EL (cell line): ENCODE data around the gene DTX3L.
"Not testable (repeated sequence)": the region's sequence is repeated elsewhere in the genome, so short reads cannot be mapped to it uniquely, and the experiment has no call there.

Experiments used
- DNase-seq: peaks from one replicate; pipeline ENCODE4 v3.0.0-alpha.2; 2016

DTX3L gene

DNA sequence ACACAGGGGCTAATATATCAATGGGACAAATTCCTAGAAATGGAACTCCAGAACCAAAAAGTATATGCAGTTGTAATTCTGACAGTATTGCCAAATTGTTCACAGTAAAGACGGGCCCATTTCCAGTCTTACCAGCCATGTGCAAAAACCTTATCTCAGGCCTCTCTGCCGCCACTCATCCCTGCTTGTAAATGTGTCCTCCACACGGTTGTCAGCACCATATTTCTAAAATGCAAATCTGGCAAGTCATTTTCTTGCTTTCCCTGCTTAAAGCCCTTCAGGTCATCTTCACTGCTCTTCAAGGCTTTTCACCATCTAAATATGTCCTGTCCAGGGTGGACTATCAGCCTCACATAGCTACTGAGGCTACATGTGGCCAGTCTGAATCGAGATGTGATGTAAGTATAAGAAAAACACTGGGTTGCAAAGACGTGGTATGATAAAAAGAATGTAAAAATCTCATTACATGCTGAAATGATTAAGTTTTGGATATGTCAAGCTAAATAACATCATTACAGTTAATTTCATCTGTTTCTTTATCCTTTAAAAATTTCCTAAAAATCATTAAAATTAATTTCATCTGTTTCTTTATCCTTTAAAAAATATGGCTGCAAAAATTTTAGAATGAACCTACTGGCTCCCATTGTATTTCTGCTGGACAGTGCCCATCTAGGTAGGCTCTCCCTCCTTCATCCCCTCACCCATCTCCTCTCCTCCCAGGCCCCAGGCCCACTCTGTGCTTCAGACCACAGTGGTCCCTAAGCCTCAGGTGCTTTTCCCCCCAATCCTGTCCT is 1.0 kb upstream of the DTX3L start:
- DNase-seq = peak; percentile 10

DNA sequence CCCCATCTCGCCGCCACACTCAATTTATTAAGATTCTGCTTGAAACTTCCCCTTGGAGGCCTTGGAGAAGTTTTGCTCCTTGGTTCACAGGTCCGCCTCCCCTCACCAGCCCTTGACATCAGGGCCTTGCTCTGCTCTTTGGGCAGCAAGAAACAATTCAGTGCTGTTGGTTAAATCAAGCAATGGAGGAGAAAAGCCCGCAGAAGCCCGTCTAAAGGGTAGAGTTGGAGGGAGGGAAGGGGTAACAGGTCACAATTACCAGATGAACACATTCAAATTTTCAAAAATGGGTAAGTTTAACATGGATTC is 467 bp upstream of the DTX3L start:
- DNase-seq = peak; percentile 41

DNA sequence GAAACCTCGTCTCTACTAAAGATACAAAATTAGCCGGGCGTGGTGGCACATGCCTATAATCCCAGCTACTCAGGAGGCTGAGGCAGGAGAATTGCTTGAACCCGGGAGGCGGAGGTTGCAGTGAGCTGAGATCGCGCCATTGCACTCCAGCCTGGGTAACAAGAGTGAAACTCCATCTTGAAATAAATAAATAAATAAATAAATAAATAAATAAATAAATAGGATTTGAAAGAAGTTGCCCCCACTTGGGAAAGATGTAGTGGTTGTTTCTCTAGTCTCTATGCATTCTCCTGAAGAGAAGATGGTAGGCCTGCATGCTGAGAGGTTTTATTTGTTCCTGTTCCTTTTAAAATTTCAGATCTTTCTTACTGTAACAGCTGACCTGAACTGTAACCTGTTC is 4.0 kb downstream of the DTX3L start:
- DNase-seq = not testable (repeated sequence)

DNA sequence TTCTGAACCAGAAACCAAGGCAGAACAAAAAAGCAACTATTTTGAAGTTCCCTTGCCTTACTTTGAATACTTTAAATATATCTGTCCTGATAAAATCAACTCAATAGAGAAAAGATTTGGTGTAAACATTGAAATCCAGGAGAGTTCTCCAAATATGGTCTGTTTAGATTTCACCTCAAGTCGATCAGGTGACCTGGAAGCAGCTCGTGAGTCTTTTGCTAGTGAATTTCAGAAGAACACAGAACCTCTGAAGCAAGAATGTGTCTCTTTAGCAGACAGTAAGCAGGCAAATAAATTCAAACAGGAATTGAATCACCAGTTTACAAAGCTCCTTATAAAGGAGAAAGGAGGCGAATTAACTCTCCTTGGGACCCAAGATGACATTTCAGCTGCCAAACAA is 4.6 kb downstream of the DTX3L start:
- DNase-seq = no peak

GRCh38 chr3:122572940-122573412 is 8.8 kb downstream of the DTX3L start:
- peak; percentile 72 for DNase-seq

GRCh38 chr3:122576174-122576940 is 12.2 kb downstream of the DTX3L start:
- DNase-seq = no peak

DNA sequence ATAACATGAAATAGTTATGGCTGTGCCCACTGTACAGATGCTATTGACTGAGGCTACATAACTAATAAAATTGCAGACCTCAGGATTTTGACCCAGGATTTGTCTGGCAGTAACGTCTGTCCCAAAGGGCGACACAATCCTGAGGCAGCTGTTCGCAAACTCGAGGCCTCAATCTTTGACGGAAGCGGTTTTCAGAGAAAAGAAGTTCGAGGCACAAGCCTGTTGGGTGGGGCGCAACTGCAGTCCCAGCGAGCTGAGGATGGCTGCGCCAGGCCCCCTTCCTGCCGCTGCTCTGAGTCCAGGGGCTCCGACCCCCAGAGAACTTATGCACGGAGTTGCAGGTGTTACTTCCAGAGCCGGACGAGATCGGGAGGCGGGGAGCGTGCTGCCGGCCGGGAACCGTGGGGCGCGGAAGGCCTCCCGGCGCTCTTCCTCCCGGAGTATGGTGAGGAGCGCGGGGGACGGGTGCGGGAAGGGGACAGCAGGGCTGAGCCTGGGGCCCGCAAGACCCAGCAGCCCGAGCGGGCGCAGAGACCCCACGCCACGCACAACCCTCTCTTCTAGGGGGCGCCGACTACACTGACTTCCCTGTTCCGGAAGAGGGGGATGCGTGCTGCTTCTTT is 13.4 kb downstream of the DTX3L start, which contains the start of gene PARP15:
TSS of gene PARP15 (plus strand) at position 242 of the 623 bp plus-strand sequence. CDS start at position 260, 18 bp downstream.
- no peak for DNase-seq

DNA sequence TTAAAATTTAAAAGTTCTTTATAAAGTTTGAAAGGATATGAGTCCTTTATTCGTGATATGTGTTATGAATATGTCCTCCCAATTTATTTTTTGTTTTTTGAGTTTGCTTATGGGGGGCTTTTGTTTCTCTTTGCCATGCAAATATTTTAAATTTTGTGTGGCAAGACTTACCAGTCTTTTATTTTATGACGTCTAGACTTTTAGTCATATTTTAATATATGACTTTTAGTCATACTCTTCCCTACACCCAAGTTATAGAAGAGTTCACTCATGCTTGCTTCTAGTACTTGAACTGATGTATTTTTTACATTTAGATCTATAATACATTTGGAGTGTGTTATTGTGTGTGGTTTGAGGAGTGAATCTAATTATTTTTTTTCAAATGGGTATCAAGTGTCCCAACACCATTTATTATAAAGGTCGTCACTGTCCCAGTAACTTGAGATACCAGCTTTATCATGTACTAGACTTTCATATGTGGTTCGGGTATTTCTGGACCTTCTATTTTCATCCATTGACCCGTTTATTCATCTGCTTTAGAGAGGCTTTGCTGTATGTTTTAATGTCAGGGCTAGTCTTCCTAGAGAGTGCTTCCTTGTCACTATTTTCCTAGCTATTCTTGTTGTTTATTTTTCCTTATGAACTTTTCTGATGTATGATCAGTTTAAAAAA is 14.1 kb downstream of the DTX3L start:
- DNase-seq = no peak

GRCh38 chr3:122580470-122580869 is 16.3 kb downstream of the DTX3L start:
- DNase-seq = no peak

DNA sequence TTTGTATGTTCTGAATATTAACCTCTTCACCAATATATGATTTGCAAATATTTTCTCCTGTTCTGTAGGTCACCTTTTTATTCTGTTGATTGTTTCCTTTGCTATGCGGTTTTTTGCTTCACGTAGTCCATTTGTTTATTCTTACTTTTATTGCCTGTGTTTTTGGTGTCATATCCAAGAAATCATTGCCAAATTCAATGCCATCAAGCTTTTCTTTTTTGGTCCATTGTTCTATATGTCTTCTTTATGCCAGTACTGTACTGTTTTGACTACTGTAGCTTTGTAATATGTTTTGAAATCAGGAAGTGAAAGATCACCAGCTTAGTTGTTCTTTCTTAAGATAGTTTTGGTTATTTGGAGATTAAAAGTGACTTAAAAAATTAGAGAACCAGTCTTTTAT is 17.5 kb downstream of the DTX3L start:
- DNase-seq = no peak

DNA sequence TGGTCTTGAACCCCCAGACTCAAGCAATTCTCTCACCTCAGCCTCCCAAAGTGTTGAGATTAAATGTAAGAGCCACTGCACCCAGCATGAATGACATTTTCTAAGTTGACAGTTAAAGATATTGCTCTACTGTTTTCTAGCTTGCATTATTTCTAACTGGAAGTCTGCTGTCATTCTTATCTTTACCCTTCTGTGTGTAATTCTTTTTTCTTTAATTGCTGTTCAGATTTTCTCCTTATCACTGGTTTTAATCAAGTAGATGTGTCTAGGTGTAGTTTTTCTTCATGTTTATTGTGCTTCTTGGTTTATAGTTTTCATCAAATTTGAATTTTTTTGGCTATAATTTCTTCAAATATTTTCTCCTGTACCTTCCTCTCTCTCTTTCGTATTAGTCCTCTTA is 18.3 kb downstream of the DTX3L start:
- no peak for DNase-seq

DNA sequence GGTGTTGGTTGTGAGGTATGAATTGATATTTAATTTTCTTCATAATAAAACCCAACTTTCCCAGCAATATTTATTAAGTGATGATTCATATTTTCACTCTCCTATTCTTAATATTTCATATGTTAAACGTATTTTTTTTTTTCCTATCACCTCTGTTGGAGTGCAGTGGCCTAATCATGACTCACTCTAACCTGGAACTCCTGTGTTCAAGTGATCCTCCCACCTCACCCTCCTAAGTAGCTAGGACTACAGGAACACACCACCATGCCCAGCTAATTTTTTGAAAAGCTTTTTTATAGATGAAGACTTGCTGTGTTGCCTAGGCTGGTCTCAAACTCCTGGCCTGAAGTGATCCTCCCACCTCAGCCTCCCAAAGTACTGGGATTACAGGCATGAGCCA is 22.0 kb downstream of the DTX3L start:
- no peak for DNase-seq

- DNase-seq = no peak
Measured at GRCh38 chr3:122586773-122587485, 22.8 kb downstream of the DTX3L start.

DNA sequence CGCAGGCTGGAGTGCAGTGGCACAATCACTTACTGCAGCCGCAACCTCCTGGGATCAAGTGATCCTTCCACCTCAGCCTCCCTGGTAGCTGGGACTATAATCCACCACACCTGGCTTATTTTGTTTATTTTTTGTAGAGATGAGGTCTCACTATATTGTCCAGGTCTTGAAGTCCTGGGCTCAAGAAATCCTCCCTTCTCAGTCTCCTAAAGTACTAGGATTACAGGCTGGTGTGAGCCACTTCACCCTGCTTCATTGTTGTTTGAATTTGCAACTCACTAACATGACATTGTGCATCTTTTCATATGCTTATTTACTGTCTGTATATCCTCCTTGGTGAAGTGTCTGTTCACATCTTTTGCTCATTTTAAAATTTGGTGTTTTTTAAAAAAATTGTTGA is 23.4 kb downstream of the DTX3L start:
- no peak for DNase-seq

DNA sequence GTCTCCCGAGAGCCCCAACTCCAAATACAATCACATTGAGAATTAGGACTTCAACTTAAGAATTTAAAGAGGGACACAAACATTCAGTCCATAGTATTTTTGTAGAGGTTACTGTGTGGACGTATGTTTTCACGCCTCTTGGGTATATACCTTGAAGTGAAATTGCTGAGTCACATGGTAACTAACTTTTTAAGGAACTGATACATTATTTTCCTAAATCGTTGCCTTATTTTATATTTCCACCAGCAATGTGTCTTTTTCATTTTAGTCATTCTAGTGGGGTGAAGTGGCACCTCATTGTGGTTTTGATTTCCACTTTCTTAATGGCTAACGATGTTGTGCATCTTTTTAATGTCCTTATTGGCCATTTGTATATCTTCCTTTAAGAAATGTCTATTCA is 25.2 kb downstream of the DTX3L start:
- DNase-seq = no peak

DNA sequence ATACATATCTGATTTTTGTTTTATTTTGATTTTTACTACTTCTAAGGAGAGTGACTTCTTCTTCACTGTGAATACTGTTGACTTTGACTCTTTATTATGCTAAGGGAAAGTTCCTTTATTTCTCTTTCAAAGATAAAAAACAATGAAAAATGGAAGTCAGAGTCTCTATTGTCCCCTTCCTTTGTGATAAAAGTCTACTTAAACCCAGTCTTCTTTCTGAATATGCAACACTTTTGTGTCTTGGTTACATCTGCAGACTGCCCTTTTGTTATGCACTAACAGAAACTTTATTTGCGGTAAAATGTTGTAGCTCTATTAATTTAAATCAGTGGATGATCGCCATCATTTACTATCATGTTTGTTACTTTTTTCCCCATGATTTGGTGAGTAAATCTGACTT is 26.5 kb downstream of the DTX3L start:
- DNase-seq = no peak

GRCh38 chr3:122594025-122594424 is 29.9 kb downstream of the DTX3L start:
- DNase-seq = no peak

DNA sequence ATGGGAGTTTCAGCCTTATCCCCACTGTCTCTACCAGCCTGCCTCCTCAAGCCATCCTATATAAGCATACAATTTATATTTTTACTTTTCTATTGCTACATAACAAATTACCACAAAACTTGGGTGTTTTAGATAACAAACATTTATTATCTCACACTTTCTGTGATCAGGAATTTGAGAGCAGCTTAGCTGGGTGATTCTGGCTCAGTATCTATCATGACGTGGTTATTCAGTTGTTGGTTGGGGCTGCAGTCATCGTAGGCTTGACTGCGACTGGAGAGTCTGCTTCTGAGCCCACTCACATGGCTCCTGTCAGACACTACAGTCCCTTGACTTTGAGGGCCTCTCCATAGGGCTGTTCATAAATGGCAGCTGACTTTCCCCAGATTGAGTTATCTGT is 34.0 kb downstream of the DTX3L start:
- DNase-seq = no peak

- DNase-seq = no peak
Measured at GRCh38 chr3:122598556-122598955, 34.4 kb downstream of the DTX3L start.

GRCh38 chr3:122602011-122602710 is 38.0 kb downstream of the DTX3L start:
- DNase-seq = no peak

- DNase-seq = no peak
Measured at GRCh38 chr3:122603056-122603455, 38.9 kb downstream of the DTX3L start.

- DNase-seq = no peak
Measured at GRCh38 chr3:122606330-122606729, 42.2 kb downstream of the DTX3L start.
